ENCODE measurements around the gene STX5.
A peak's percentile ranks its signal among the peaks of the same experiment; 100 is the strongest.
"Not testable (repeated sequence)": the region's sequence is repeated elsewhere in the genome, so short reads cannot be mapped to it uniquely, and the experiment has no call there.

The STX5 gene

GRCh38 chr11:62778441-62778840 lies 53.4 kb downstream of the STX5 start:
- no peak for DNase-seq

DNA sequence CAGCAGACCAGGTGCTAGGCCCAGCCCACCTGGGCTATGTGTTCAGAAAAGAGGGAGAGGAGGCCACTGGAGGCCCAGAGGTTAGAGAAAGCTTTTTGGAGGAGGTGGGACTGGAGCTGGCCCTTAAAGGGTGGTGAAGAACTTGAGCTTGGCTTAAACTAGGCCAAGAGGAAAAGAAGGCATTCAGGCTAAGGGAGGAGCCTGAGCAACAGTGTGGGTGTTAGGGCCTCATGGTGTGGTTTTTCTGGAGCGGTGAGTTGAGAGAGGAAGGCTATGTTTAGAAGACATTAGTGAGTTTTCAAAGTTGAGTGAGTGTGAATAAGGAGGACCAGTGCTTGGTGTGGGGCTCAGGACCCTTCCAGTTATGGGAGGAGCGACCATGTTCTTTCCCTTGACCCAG lies 54.5 kb downstream of the STX5 start:
- DNase-seq: no peak

- no peak for DNase-seq
These were observed 56.2 kb downstream of the STX5 start for GRCh38 chr11:62775646-62776045.

DNA sequence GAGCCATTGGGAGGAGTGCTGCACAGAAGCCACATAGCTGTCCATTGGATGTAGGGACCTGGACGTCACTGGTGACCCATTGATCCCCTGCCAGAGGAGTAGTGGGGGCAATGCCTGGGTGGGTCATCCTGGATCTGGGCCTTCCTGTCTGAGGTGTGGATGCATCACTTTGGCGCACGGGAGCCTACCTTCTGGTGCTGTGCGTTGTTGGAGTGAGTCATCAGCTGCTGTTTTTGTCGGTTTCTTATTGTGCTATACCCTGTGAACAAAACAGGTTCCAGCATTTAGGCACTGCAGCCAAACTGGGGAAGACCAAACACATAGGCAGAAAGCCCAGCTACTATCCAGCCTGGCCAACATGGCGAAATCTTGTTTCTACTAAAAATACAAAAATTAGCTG lies 57.4 kb downstream of the STX5 start:
- no peak for DNase-seq

DNA sequence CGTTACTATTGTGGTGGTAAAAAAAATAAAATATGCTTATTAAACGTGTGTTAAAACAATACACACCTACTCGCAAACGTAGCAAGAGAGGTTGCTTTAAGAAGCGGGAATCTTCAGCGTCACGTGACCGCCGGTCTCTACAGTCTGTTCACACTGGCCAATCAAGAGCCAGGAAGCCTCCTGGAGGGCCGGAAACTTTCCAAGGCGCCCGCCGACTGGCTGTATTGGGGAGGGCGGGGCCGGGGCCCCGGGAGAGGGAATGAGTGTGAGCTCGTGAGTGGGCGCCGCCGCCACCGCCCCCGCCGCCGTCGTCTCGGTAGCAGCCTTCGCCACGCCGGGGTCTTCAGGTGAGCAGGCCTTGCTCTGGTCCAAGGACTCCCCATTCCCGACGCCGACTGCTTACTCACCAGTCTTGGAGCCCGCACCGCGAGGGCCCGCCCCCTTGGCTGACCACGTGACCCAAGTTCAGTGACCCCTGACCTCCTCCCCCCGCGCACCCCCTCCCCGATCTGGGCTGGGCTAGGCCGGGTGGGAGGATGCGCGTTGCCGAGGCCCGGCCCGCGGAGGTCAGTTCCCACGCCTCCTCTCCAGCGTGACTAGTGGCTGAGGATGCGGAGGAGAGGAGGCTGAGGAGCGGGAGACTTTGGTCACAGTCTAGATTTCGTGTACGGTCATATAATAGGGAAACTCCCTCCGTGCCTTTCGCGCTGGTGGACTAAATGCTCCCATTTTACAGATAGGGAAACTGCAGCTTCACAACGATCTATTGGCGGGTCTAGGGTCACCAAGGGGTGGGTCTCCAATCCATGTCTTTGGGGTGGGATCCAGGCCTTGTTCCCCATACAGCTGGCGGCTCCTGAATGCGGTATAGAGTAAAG lies 60.5 kb downstream of the STX5 start, which contains the start of gene TAF6L:
TAF6L (plus strand) TSS at position 253 of the 878 bp plus-strand sequence. CDS start 4,388 bp downstream, outside the sequence.
- DNase-seq: peak; percentile 90

DNA sequence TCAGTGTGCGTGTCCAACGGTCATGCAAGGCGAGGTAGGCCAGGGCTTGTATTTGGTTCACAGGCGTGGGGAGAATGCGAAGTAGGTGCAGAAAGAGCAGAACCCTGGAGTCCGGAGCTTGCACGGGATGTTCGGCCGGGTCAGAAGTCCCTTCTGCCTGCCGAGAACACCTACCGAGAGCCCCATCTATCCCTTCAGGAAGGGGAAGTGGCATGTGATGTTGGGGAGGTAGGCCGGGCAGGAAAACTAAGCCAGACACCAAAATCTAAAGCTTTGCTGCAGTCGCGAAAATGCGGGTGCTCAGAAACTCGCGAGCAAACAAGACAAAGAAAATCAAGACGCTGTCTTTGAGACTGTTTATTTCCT lies 61.1 kb downstream of the STX5 start:
- DNase-seq: peak; percentile 60

DNA sequence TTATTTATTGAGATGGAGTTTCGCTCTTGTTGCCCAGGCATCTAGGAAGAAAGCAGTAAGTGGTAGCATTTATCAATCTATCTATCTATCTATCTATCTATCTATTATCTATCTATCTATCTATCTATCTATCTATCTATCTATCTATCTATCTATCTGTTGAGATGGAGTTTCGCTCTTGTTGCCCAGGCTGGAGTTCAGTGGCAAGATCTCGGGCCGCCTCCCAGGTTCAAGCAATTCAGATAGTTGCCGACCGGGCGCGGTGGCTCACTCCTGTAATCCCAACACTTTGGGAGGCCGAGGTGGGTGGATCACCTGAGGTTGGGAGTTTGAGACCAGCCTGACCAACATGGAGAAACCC lies 71.0 kb downstream of the STX5 start:
- DNase-seq: not testable (repeated sequence)

- no peak for DNase-seq
These were observed 73.7 kb downstream of the STX5 start for GRCh38 chr11:62757846-62758788.

Data from kidney glomerular epithelial cell (primary cell).